ENCODE data around the gene LYPD5. TPM values are rescaled to one million over a fixed set of nuclear protein-coding genes. Genes with fewer than 3 reads are reported as not detected.

The LYPD5 gene
- total and polyA plus RNA-seq, 2 donors from 2014 or later, result 1.8 to 4.2 TPM

GRCh38 chr19:43812688-43813087 lies 10.4 kb upstream of the LYPD5 start:
- no peaks in the 10 kb centered on the region for H3K9me3 ChIP-seq (ENCODE audit: control insufficient read depth in 2 of 3, insufficient read depth in 1 of 3, low read length in 3 of 3)
- no peak for DNase-seq
- no peak overlapping the region for H3K9ac ChIP-seq (ENCODE audit: low read length in 3 of 3)
- H3K36me3 ChIP-seq (ENCODE audit: control insufficient read depth in 2 of 3, insufficient read depth in 3 of 3, low read length in 3 of 3), result no peaks in the 10 kb centered on the region
- H3K27ac ChIP-seq (ENCODE audit: low read depth in 2 of 2, low read length in 2 of 2), result no peak overlapping the region
- no peak for TF ChIP-seq CTCF (IDR thresholded peaks at IDR 0.05; ENCODE audit: borderline replicate concordance, extremely low read depth, insufficient read depth)
- H3K4me1 ChIP-seq (ENCODE audit: control insufficient read depth in 2 of 3, insufficient read depth in 2 of 3, low read depth in 1 of 3, low read length in 3 of 3), result no peaks in the 10 kb centered on the region
- H3K27me3 ChIP-seq (ENCODE audit: control insufficient read depth, insufficient read depth, low read length), result no peaks in the 10 kb centered on the region
- FAIRE-seq, result no peak
- H3K4me3 ChIP-seq (ENCODE audit: low read length in 3 of 3), result no peak overlapping the region
- intact Hi-C loops (cut with DNase I), result no loop called here

GRCh38 chr19:43812259-43812658 lies 10.0 kb upstream of the LYPD5 start:
- FAIRE-seq (no peak), DNase-seq (no peak)
- intact Hi-C loops (cut with DNase I), result no loop called here
- Histone ChIP-seq H3K9ac (ENCODE audit: low read length in 3 of 3) (no peak overlapping the region), H3K36me3 (ENCODE audit: control insufficient read depth in 2 of 3, insufficient read depth in 3 of 3, low read length in 3 of 3) (no peaks in the 10 kb centered on the region), H3K27ac (ENCODE audit: low read depth in 2 of 2, low read length in 2 of 2) (no peak overlapping the region), H3K4me1 (ENCODE audit: control insufficient read depth in 2 of 3, insufficient read depth in 2 of 3, low read depth in 1 of 3, low read length in 3 of 3) (no peaks in the 10 kb centered on the region), H3K9me3 (ENCODE audit: control insufficient read depth in 2 of 3, insufficient read depth in 1 of 3, low read length in 3 of 3) (no peaks in the 10 kb centered on the region), H3K27me3 (ENCODE audit: control insufficient read depth, insufficient read depth, low read length) (no peaks in the 10 kb centered on the region), H3K4me3 (ENCODE audit: low read length in 3 of 3) (no peak overlapping the region)
- no peak for TF ChIP-seq CTCF (IDR thresholded peaks at IDR 0.05; ENCODE audit: borderline replicate concordance, extremely low read depth, insufficient read depth)

- Histone ChIP-seq H3K4me3 (ENCODE audit: low read length in 3 of 3) (no peak overlapping the region), H3K36me3 (ENCODE audit: control insufficient read depth in 2 of 3, insufficient read depth in 3 of 3, low read length in 3 of 3) (no peaks in the 10 kb centered on the region), H3K27ac (ENCODE audit: low read depth in 2 of 2, low read length in 2 of 2) (no peak overlapping the region), H3K9me3 (ENCODE audit: control insufficient read depth in 2 of 3, insufficient read depth in 1 of 3, low read length in 3 of 3) (no peaks in the 10 kb centered on the region), H3K27me3 (ENCODE audit: control insufficient read depth, insufficient read depth, low read length) (no peaks in the 10 kb centered on the region), H3K4me1 (ENCODE audit: control insufficient read depth in 2 of 3, insufficient read depth in 2 of 3, low read depth in 1 of 3, low read length in 3 of 3) (no peaks in the 10 kb centered on the region), H3K9ac (ENCODE audit: low read length in 3 of 3) (no peak overlapping the region)
- TF ChIP-seq CTCF (IDR thresholded peaks at IDR 0.05; ENCODE audit: borderline replicate concordance, extremely low read depth, insufficient read depth), result no peak
- intact Hi-C loops (cut with DNase I), result no loop called here
- DNase-seq (no peak), FAIRE-seq (no peak)
Measured at GRCh38 chr19:43811837-43812236, 9.6 kb upstream of the LYPD5 start.

Measured in kidney (tissue), 14 donors.